Left colon (tissue), 2 donors: ENCODE results near the gene PPP1R16B. TPM values are rescaled to one million over a fixed set of nuclear protein-coding genes. Genes with fewer than 3 reads are reported as not detected.

Experiments
- ATAC-seq: fragments of 200-7000 bp; cut with Tn5 transposase; one replicate; pipeline ENCODE4 v1.9.1; 2020; ENCODE audit warnings: mild to moderate bottlenecking, moderate library complexity
- DNase-seq, 2 donors: peaks; one replicate each; pipeline ENCODE4 v3.0.0-alpha.2; 2020
- intact Hi-C, 2 donors: fragments of 100-400 bp; cut with DNase I in 1 of 2; cut with micrococcal nuclease in 1 of 2; formaldehyde crosslinking; loops; one replicate each; pipeline versions ENCODE4 v1.11.2 to v1.14.0; 2022; cut with DNase I, micrococcal nuclease
- total RNA-seq, 2 donors: library from RNA; stranded (reverse); fragmentation: NEBNext Ultra II Directional; extraction: Animal tissue kit (Norgen Biotek cat#: 25700); gene quantifications; one replicate each; pipeline ENCODE4 v1.2.1, GENCODE V29; 2021
- donor health status: DM: no; HTN: no; CAD: no.
- donor health status: DM: yes; HTN: yes; CAD: no.

The PPP1R16B gene
- total RNA-seq, 2 donors from 2014 or later, result 2.1 to 4.4 TPM

DNA sequence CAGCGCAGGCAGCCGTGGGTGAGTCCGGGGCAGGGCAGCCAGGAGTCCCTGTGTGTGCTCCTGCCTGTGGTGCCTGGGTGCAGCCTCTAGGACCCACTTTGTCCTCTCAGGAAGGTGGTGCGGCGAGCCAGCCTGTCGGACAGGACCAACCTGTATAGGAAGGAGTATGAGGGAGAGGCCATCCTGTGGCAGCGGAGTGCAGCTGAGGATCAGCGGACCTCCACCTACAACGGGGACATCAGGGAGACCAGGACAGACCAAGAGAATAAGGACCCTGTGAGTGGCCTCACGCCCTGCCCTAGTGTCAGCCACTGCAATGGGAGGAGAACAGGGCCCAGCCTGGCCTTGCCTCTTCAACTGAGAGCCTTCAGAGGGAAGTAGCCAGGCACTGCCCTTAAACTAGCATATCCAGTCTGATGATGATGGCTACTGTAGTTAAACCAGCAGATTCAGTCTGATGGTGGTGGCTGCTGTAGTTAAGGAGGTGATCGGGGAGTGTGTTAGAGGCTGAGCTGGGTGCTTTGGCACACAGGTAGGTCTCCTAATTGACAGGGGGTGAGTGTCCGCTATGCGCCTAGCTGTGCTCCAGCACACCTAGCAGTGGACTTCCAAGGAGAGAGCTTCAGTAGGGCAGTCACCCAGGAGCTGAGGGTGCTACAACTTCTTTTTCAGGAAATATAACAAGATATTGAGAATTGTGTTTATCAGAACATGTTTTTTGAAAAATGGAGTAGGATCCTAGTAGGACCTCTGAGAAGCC lies 102.6 kb downstream of the PPP1R16B start:
- no peak for DNase-seq
- intact Hi-C loops, result no loop called here
- no peak for ATAC-seq

DNA sequence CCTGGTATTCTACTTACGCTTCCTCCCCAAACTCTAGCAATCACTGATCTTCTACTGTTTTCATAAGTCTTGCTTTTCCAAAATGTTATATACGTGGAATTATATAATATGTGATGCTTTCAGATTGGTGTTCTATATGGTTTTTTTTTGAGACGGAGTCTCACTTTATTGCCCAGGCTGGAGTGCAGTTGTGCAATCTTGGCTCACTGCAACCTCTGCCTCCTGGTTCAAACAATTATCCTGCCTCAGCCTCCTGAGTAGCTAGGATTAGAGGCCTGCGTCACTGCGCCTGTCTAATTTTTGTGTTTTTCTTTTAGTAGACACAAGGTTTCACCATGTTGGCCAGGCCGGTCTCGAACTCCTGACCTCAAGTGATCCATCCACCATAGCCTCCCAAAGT lies 109.9 kb downstream of the PPP1R16B start:
- DNase-seq (no peak), ATAC-seq (no peak)
- intact Hi-C loops, result loop anchor here in 1 of 2 donors (10.0 kb wide), 1 partner anchor 149 kb away; no protein-coding TSS in a partner anchor

DNA sequence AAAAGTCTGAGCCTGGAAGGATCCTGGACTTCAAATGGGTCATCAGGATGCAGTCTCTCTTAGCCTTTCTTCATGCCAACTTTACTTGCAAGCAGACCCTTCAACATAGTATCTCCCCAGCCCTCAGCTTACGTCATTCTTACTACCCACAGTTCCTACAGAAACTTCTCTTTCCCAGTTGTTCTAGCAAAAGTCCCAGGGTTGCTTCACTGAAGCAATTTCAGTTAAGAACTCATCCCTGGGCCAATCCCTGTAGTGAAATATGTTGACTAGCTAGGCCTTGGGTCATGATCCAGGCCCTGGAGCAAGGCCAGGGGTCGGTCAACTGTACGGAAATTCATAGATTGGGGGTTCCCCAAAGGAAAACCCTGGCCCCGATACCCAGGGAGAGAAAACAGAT lies 112.2 kb downstream of the PPP1R16B start:
- intact Hi-C loops, result loop anchor here in 1 of 2 donors (10.0 kb wide), 1 partner anchor 147 kb away; no protein-coding TSS in a partner anchor
- ATAC-seq (no peak), DNase-seq (no peak)

DNA sequence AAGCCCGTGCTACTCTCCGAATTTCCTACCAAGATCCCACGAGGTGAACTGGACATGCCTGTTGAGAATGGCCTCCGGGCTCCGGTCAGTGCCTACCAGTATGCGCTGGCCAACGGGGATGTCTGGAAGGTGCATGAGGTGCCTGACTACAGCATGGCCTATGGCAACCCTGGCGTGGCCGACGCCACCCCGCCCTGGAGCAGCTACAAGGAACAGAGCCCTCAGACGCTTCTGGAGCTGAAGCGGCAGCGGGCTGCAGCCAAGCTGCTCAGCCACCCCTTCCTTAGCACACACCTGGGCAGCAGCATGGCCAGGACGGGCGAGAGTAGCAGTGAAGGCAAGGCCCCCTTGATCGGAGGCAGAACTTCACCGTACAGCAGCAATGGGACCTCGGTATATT lies 112.7 kb downstream of the PPP1R16B start:
- ATAC-seq (no peak), DNase-seq (no peak)
- intact Hi-C loops, result loop anchor here in 1 of 2 donors (10.0 kb wide), 1 partner anchor 147 kb away; no protein-coding TSS in a partner anchor

DNA sequence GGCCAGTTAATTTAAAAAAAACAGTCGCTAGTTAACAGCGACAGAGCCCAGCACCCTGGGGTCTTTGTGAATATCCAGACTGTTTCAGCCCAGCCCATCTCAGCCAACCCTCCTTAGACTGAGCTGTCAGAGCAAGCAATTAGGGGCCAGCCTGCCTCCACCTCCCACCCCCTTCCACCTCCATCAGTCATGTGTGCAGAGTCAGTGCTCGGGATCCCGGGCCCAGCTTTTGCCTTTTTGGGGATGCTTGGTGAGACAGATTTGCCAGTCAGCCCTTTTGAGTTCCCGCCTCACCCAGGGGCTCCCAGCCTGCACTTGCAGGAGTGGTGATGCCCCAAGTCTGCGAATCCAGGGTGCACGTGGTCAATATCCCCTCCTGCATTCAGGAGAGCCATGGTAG lies 114.2 kb downstream of the PPP1R16B start:
- ATAC-seq, result no peak
- no peak for DNase-seq
- intact Hi-C loops, result loop anchor here in 1 of 2 donors (10.0 kb wide), 1 partner anchor 145 kb away; no protein-coding TSS in a partner anchor

DNA sequence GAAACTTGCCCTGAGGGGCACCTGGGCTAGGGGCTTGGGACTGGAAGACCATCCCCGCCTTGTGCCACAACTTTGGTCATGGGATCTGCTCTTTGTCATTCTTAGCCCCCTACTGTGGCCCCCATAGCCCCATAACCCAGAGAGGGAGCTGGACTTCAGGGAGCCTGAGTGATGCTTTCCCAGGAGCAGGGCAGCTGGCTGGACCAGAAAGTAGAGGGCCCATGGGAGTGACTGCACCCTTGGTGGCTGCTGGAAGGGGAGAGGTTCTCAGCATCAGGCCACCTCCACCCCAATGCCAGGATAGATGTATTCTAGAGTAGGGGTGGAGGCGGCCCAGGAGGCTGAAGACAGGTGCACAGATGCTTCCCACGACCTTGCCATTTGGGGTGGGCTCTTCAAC lies 114.9 kb downstream of the PPP1R16B start:
- DNase-seq, result no peak
- ATAC-seq, result no peak
- intact Hi-C loops, result no loop called here

DNA sequence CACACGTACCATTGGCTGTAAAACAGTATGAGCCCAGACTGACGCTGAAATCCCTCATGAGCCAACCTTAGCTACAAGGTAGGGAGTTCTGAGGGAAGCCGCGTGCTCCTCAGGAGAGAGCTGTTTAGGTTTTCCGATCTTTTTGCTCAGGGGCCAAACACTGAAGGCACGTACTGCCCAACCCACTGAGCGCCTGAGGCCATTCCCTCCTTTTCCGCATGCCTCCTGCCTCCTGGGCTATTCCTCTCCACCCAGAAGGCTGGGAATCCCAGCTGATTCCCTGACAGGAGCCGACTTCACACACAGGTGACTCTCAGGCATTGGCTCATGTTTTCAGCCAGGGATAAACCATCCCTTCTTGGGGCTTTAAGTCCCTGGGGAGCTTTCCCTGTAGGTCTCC lies 115.4 kb downstream of the PPP1R16B start:
- DNase-seq, result no peak
- ATAC-seq, result no peak
- intact Hi-C loops, result no loop called here

DNA sequence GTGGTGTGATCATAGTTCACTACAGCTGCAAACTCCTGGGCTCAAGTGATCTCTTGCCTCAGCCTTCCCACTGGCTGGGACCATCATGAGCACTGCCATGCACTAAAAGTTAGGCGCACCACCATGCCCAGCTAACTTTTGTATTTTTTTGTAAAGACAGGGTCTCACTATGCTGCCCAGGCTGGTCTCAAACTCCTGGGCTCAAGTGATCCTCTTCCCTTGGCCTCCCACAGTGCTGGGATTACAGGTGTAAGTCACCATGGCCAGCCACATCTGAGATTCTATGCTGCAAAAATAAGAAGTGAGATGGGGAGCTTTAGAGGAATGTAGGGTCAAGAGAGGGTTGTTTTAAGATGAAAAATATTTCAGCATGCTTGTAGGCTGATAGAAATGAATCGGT lies 119.2 kb downstream of the PPP1R16B start:
- no peak for ATAC-seq
- no peak for DNase-seq
- intact Hi-C loops, result loop anchor here in 1 of 2 donors (5.0 kb wide), 1 partner anchor 123 kb away; no protein-coding TSS in a partner anchor

DNA sequence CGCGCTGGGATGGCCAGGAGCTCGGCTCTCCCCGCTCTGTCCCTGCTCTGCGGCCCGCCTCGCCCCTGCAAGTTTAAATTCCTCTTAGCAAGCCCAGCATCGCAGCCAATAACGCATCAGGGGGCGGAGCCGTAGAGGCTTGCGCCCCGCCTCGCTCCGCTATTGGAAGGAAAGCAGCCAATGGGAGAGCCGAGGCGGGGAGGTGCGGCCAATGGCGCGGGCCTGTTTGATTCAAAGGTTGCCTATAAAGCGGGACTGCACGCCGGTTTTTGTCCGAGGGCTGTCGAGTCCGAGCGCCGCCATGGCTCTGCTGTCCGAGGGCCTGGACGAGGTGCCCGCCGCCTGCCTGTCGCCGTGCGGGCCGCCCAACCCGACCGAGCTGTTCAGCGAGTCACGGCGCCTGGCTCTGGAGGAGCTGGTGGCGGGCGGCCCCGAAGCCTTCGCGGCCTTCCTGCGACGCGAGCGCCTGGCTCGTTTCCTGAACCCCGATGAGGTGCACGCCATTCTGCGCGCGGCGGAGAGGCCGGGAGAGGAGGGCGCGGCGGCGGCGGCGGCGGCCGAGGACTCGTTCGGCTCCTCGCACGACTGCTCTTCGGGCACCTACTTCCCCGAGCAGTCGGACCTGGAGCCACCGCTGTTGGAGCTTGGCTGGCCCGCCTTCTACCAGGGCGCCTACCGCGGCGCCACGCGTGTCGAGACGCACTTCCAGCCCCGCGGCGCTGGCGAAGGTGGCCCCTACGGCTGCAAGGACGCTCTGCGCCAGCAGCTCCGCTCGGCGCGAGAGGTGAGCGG lies 120.8 kb downstream of the PPP1R16B start, which contains the start of gene FAM83D:
TSS of gene FAM83D (plus strand) at position 276 of the 792 bp plus-strand sequence. CDS start at position 302, 26 bp downstream.
- DNase-seq, result peak; percentile 97 to 98
- ATAC-seq, result peak; percentile 94
- intact Hi-C loops, result loop anchor here in 1 of 2 donors (5.0 kb wide), 1 partner anchor 121 kb away; no protein-coding TSS in a partner anchor

DNA sequence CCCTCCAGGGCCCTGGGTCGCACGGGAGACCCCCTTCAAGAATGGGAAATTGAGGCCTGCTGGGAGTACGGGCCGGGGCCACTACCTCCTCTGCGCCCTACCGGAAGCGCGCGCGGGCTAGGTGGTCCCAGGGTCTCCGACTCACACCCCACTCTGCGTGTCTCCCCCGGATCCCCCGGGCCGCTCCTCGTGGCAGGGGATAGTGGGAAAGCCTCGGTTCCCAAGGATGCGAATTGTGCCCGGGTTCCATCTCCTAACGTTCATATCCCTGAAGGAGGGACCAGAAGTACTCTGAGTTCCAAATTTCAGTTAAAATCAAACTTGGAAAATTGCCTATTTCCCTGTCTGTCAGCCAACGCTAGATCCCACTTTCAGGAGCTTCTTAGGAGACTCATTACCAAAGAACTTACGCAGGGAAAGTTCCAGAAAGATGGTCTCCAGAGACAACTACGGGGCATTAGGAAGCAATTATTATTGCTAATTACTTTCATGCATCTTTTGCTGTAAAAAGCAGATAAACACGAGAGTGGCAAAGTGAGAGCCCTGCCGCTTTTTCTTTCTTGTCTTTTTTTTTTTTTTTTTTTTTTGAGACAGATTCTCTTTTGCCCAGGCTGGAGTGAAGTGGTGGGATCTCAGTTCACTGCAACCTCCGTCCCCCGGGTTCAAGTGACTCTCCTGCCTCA lies 121.6 kb downstream of the PPP1R16B start:
- no peak for DNase-seq
- intact Hi-C loops, result loop anchor here in 1 of 2 donors (5.0 kb wide), 1 partner anchor 120 kb away; no protein-coding TSS in a partner anchor

DNA sequence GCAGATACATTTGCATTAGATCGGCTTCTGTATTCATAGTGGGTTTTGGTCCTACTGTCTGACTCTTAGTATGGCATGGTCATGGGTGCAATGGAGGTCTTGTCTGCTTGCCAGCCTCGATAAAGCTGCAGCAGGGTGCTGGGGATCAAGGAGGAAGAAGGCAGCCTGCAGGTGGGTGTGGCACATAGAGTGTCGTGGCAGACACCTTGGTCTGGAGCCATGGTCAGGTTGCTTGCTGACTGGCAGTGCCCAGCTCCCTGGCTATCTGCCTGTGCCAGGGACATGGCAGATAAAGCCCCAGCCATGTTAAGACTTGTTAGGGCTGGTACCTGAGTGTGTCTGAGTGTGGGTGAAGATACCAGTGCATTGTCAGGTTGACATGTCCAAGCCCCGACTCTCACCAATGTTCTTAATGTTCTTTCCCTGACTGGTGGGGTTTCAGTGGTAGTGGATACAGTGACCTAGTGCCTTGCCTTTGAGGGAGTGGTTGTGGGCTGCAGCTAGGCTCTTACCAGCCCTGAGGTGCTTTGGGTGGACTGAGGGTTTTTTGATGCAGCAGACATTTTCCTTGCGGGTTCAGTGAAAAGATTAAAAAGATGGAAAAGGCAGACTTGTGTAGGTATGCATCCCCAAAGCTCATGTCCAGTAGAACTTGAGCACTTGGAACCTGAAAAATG lies 122.5 kb downstream of the PPP1R16B start:
- intact Hi-C loops, result loop anchor here in 1 of 2 donors (5.0 kb wide), 1 partner anchor 119 kb away; no protein-coding TSS in a partner anchor
- ATAC-seq, result peak; percentile 40
- peak; percentile 65 to 68 for DNase-seq

More for the DNA sequence above, 121.6 kb downstream of the PPP1R16B start:
- ATAC-seq, result no peak

DNA sequence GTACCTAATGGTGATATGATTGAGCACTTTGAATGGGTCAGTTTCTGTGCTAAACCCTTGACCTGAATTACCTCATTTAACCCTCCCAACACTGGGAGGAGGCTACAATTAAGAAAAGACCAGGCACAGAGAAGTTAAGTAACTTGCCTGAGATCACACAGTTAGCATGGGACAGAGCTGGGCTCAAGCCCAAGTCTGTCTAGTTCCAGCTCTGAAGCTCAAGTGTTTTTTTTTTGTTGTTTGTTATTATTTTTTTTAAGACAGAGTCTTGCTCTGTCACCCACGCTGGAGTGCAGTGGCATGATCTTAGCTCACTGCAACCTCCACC lies 124.7 kb downstream of the PPP1R16B start:
- intact Hi-C loops, result no loop called here
- ATAC-seq, result no peak

DNA sequence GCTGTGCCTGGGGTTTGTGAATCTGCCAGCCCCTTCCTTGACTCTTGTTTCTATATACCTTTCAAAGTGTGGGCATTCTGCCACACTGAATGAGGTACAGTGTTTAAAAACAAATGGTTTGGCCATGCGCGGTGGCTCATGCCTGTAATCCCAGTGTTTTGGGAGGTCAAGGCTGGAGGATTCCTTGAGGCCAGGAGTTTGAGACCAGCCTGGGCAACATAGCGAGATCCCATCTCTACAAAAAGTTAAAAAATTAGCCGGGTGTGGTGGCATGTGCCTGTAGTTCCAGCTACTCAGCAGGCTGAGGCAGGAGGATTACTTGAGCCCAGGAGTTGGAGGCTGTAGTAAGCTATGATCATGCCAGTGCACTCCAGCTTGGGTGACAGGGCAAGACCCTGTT lies 126.5 kb downstream of the PPP1R16B start:
- ATAC-seq (no peak), DNase-seq (no peak)
- intact Hi-C loops, result no loop called here

More for the DNA sequence above, 124.7 kb downstream of the PPP1R16B start:
- no peak for DNase-seq

DNA sequence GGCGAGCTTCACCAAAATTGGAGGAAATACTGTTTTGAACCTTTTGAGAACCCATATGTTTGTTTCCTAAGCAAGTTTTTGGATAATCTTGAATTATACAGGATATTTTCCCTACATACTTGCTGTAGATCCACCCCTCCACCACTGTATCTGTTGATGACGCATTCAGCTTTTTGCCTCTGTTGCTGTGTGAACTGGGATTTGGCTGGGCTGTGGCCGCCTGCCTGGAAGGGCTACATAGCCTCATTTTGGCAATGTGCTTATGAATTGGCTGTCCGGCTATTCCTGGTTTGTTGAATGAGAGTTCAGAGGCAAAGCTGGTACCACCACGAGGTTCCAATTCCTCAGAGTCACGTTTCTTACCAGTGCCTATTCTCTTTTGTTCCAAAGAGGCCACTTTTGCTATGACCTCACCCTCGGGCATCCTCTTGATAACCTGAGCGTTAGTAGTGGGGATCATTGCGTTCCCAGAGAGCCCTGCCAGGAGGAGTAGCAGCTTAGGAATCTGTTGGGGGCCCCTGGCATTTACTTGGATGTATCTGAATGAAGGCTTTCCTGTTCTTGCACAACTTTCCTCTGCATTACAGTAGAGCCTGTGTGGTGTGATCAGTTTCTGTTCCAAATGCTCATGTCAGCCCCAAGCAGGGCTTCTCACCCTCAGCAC lies 127.1 kb downstream of the PPP1R16B start:
- DNase-seq, result no peak
- intact Hi-C loops, result no loop called here
- no peak for ATAC-seq

DNA sequence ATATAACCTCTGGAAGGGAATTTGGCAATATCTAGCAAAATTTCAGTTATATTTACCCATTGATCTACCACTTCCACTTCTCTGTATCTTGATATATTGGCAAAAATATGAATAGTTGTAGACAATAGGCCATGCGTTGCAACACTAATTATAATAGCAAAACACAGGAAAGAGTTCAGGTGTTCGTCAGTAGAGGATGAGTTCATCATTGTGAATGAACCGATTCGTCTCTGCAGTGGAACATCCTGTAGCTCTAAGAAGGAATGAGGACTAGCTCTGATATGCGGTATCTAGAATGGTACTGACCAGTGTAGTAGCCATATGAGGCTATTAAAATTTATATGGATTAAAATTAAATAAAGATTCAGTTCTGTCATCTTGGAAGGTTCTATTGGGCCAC lies 129.0 kb downstream of the PPP1R16B start:
- intact Hi-C loops, result no loop called here
- ATAC-seq (no peak), DNase-seq (no peak)

DNA sequence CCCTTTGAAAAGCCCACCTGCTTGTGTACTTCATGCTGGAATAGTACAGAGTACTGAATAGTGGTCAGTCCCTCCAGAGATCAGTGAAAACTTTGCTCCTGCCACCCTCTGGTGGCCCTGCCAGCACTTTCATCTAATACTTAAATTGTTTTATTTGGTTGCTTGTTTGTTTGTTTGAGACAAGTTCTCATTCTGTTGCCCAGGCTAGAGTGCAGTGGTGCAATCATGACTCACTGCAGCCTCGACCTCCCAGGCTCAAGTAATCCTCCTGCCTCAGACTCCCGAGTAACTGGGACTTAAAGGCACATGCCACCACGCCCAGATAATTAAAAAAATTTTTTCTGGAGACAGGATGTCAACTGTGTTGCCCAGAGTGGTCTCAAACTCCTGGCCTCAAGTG lies 129.8 kb downstream of the PPP1R16B start:
- intact Hi-C loops, result no loop called here
- no peak for DNase-seq
- ATAC-seq, result no peak

DNA sequence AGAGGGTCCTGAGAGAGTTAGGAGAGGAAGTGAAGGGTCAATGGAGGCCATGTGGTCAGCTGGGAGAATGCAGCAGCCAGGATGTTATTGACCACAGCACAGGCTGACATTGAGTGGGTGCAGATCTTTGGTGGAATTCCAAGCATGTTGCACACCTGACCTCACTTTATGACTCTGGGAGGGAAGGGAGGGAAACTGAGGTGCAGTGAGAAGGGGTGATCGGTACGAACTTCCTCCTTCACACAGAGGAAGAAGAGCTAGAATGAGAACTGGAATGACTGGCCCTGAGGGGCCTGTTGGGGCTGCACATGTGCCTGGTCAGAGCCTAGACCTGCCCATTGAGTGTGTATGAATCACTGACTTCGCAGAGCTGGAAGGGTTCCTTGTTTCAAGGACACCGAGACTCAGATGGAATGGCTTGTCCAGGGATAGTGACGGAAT lies 130.5 kb downstream of the PPP1R16B start:
- intact Hi-C loops, result no loop called here
- ATAC-seq (no peak), DNase-seq (no peak)

DNA sequence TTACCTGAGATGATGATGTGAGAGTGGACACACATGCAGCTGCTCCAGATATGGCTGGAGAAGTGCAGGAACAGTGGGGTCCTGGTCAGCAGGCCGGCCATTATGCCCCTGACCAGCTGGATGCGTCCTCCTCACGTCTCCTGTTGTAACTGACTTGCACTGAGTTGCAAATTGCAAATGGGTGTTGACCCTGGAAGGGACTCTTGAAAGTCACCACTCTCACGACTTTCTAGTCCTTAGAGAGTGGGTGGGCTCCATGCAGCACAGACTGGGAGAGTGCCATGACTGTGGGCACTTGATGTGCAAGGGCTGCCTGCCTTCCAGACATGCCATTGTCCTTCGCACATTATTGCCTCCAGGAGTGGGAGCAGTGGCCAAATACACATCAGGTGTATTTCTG lies 131.5 kb downstream of the PPP1R16B start:
- DNase-seq, result no peak
- intact Hi-C loops, result no loop called here
- no peak for ATAC-seq
